Stimulated activated CD4-positive, alpha-beta T cell treated with anti-CD3 and anti-CD28 coated beads, Interleukin-2, amount 100 ng/mL, for 24 hours (primary cell): ENCODE results near the gene ARL16.

Experiments
- DNase-seq, 2 donors: peaks; one replicate each; pipeline ENCODE4 v3.0.0-alpha.2; 2020

The ARL16 gene

GRCh38 chr17:81666342-81667191 is 17.0 kb downstream of the ARL16 start, which contains the start of the genes CCDC137 and OXLD1:
Gene CCDC137, plus strand, starts transcription at chr17:81666737. Its CDS starts 30 bp downstream, at chr17:81666767.
Gene OXLD1, minus strand, starts transcription at chr17:81666605. Its CDS starts 28 bp downstream, at chr17:81666577.
- DNase-seq, result peak; percentile 93 to 95

GRCh38 chr17:81666092-81666341 is 17.6 kb downstream of the ARL16 start:
- peak in 1 of 2 donors; percentile 37 for DNase-seq

DNA sequence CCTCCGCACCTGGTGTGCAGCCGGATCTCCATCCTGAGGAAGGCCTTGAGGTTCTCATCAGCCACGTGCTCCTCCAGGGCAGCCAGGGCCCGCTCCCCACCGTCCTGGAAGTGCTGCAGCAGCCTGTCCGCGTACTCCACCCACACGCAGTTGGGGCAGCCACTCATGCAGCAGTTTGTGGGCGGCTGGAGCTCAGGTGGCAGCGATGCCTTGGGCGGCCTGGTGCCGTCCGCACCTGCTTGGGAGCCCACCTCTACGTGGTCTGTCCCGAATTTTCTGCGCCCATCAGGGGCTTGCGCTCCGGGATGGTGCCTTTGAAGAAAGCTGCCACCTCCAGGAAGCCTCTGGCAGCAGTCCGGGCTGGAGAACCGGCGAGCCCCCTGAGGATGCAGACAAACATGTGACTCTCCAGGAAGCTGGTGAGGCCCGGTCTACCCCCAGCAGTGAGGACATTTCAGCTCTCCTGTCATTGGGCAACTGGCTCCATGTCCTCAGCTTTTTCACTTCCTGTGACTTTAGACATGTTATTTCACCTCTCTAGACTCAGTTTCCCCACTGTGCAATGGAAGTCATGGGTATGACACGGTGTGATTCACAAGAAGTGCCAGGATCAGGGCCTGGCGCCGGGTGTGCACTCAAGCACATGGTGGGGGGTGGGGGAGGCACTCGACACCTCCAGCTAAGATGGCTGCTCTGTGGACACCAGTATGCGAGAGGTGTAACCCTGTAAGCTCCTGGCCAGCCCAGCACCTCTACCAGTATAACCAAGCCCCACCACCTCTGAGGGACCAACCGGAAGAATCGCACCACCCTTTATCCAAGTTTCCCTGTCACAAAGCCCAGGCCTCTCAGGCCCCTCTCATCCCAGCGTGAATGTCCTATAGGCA is 18.1 kb downstream of the ARL16 start:
- peak; percentile 72 to 76 for DNase-seq

DNA sequence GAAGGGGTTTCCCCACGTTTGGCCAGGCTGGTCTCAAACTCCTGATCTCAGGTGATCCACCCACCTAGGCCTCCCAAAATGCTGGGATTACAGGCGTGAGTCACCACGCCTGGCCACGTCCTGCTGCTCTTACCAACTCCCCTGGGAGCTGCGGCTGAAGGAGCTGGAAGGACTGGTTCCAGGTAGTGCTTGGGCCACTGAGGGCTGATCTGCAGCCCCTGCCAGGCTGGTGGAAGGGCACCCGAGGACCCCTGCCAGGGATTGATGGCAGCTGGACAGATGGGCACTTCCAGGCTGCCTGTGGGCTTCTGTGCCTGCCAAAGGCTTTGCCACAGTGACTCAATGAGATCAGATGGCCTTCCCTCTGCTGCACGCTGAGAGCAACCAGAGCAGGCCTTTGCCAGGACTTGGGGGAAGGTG is 19.5 kb downstream of the ARL16 start:
- peak in 1 of 2 donors; percentile 35 for DNase-seq

GRCh38 chr17:81662002-81662401 is 21.6 kb downstream of the ARL16 start:
- no peak for DNase-seq

DNA sequence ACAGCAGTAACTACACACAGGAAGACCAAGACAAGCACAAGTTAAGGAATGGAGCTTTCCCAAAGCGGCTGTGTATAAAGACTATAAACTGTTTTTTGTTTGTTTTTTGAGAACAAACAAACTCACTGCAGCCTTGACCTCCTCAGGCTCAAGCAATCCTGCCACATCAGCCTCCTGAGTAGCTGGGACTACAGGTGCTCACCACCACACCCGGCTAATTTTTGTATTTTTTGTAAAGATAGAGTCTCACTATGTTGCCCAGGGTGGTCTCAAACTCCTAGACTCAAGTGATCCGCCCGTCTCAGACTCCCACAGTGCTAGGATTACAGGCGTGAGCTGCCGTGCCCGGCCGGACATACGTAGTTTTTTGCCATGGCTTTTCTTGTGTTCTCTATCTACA is 23.2 kb downstream of the ARL16 start:
- no peak for DNase-seq

GRCh38 chr17:81659038-81659437 is 24.6 kb downstream of the ARL16 start:
- DNase-seq, result no peak

DNA sequence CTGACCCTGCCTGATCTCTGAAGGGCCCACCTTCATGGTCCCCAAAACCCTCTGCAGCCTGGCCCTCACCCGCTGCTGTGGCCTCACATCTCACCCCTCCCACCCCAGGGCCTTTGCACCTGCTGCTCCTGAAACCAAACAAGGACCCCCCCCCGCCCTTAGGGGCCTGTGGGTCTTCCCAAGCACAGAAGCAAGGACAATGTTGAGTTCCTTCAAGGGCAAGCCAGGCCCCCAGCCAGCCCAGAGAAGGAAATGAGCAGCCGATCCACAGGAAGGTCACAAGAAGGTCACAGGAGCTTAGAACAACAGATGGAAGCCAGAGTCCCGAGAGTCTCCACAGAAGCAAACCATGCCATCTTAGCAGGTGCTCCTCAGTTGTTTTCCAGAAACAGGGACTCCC is 26.8 kb downstream of the ARL16 start:
- no peak for DNase-seq

GRCh38 chr17:81656118-81656743 is 27.4 kb downstream of the ARL16 start, which contains the start of gene PDE6G:
Gene PDE6G, minus strand, starts transcription at chr17:81656542. Its CDS starts 3,237 bp downstream, at chr17:81653305.
- no peak for DNase-seq

GRCh38 chr17:81655378-81656117 is 28.0 kb downstream of the ARL16 start:
- no peak for DNase-seq

GRCh38 chr17:81652906-81653771 is 30.5 kb downstream of the ARL16 start:
- no peak for DNase-seq

DNA sequence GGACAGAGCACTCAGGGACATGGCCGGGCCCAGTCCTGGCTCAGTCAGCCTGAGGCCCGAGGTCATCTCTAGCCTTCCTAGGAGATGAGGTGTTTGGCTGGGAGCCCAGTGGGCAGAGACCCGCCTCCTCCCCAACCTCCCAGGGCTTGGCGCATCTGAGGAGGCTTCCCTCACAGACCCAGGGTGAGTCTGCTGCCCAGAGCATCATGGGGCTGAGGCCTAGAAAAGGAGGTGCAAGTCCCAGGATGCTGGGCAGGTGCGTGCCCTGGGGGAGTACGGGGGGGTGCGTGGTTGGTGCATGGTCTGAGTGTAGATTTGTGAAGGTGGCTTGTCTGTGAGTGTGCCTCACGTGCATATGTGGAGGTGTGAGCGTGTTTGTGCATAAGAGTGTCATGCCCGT is 31.9 kb downstream of the ARL16 start:
- no peak for DNase-seq

GRCh38 chr17:81650951-81651350 is 32.6 kb downstream of the ARL16 start:
- DNase-seq, result no peak

DNA sequence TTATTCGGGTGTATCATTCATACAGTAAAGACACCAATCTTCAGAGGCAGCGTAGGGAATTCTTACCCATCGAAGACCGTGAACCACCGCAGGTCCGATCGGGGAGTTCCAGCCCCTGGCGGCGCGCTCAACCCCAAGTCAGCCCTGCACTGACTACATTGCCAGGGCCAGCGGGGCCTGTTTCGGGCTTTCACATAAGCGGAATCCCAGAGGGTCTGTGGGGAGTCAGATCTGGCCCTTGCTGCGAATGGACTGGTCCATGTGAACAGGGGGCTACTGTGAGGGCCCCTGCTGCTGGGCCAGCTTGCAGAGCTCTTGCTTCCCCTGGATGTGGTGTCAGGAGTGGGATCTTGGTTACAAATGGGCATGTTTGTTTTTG is 34.9 kb downstream of the ARL16 start:
- no peak for DNase-seq

GRCh38 chr17:81648013-81648706 is 35.4 kb downstream of the ARL16 start:
- no peak for DNase-seq

DNA sequence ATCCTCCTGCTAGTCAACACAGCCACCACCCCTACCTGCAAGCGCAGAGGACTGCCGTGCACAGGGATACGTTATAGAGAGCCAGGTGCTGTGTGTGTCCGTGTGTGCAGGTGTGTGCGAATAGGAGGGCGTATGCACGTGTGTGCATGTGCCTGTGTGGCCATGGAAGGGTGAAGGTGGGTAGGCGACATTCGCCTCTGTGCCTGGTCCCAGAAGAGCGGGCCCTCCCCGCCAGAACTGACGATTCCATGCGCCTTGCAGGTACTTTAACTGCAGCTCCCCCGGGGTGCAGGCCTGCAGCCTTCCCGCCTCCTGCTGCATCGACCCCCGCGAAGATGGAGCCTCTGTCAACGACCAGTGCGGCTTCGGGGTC is 36.0 kb downstream of the ARL16 start:
- no peak for DNase-seq

DNA sequence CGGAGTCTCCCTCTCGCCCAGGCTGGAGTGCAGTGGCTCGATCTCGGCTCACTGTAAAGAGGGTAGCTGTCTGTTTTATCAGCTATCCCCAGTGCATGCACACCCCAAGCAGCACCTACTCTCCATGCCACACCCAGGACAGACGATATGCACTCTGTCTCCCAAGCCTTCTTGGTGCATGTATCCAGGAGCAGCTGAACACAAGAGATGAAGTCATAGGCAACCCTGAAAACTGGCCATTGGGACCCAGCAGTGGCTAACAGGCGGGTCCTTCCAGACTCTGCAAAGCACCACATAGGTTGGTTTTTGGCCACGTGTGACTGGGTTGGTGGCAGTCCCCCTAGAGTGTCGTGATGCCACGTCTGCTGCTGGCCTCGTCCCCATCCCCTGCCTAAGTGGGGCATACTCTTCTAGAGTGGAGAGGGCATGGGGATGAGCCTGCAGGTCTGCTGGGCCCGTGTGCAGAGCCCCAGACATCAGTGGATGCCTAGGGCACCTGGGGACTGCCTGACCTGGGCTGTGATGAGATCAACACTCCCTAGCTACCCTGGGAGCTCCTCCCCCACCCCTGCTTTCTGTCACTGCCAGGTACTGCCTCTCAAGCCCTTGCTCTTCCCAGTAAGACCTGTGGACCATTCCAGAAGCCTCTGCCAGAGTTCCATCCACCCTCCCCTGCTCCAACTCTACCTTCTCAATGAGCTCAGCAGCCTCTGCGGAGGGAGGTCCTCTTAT is 36.6 kb downstream of the ARL16 start:
- DNase-seq, result no peak

DNA sequence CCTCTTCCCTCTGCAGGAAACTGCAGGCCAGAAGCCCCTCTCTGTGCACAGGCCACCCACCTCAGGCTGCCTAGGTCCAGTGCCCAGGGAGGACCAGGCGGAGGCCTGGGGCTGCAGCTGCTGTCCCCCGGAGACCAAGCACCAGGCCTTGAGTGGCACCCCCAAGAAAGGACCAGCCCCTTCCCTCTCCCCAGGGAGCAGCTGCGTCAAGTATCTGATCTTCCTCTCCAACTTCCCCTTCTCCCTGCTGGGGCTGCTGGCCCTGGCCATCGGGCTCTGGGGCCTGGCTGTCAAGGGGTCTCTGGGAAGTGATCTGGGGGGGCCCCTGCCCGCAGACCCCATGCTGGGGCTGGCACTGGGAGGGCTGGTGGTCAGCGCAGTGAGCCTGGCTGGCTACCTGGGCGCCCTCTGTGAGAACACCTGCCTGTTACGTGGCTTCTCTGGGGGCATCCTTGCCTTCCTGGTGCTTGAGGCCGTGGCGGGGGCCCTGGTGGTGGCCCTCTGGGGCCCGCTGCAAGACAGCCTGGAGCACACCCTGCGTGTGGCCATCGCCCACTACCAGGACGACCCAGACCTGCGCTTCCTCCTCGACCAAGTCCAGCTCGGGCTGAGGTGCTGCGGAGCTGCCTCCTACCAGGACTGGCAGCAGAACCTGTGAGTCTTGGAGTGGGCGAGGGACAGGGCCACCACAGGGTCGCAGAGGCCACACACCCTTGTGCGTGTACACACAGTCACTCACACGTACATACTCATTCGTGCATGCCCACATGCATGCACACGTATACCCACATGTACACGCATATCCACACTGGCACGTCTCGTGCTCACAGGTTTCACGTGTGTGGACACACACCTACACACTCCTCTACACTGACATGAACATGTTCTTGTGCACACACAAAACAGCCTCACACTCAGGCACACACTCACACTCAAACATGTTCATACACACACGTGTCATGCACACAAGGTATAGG is 38.3 kb downstream of the ARL16 start:
- no peak for DNase-seq

GRCh38 chr17:81644496-81644895 is 39.1 kb downstream of the ARL16 start:
- no peak for DNase-seq
